NB4 (cell line): ENCODE results near the gene CUEDC1.

Experiments
- DNase-seq: peaks from one replicate; pipeline ENCODE4 v3.0.0; 2010; ENCODE audit warnings: low read depth
- H3K4me3 ChIP-seq: one replicate; pipeline ENCODE4 v1.5.1; 2011; ENCODE audit warnings: mild to moderate bottlenecking, low read depth, low read length, moderate library complexity
- CTCF ChIP-seq: IDR thresholded peaks from one replicate; pipeline ENCODE4 v1.5.1; 2012; ENCODE audit warnings: low read depth, low read length
- MAX ChIP-seq: IDR thresholded peaks from 2 replicates; pipeline ENCODE4 v1.6.1; 2011; ENCODE audit warnings: low read depth, low read length
- MYC ChIP-seq: IDR thresholded peaks from 2 replicates; pipeline ENCODE4 v1.6.1; 2011; ENCODE audit warnings: low read depth, low read length
- POLR2A ChIP-seq: IDR thresholded peaks from 2 replicates; pipeline ENCODE4 v1.6.1; 2011; ENCODE audit warnings: mild to moderate bottlenecking; ENCODE audit not compliant: insufficient read length; ENCODE audit errors: extremely low read depth

The CUEDC1 gene

DNA sequence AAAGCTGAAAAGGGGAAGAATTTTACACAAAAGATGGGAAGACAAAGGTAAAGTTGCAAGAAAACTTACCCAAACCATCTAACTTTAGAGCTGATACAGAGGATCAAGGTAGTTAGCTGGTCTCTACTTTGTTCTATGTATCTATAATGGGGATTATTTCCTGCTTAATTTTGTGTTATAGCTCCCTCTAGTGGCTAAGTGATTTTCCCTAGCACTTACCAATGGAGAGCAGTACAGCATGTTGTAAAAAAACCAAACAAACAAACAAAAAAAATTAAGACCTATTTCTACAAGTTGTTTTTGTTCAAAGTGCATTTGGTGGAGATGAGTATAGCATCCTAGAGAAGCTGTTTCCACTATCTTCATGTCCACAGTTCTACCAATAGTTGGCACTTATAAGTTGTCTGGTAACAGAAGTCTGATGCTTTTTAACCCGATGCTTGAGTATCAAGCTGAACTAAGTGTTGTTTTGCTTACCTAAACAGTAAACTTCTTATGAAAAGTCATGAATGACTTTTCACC is 44.3 kb upstream of the CUEDC1 start:
- TF ChIP-seq CTCF, result peak; percentile 68
- no peak for TF ChIP-seq MAX
- H3K4me3 ChIP-seq, result no peak overlapping the region
- DNase-seq, result peak; percentile 74

DNA sequence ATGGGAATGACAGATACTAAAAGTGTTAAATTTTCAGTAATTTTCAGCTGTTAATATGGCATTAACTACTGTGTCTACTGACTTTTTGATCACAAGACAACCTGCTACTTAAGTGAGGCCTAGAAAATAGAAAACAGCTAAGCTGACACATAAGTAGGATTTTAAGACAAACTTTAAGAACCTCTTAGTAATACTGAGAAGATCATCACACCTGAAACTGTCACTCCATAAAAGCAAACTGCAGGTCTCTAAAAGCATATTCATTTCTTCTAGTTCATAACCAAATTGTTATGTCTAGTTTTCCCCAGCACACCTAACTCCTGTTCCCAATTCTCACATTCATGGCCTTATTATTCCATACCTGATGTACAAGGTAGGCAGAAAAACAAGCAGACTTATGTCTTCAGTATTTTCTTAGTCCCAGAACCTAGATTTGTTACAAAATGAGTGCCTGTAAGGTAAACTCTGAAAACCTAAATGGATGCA is 43.8 kb upstream of the CUEDC1 start:
- TF ChIP-seq CTCF (no peak), POLR2A (no peak), MYC (no peak)
- no peak for DNase-seq
- H3K4me3 ChIP-seq, result no peak overlapping the region

- no peak overlapping the region for H3K4me3 ChIP-seq
- TF ChIP-seq CTCF (no peak), POLR2A (peak; percentile 18)
- peak; percentile 21 for DNase-seq
Observed at GRCh38 chr17:57997085-57997809, 42.0 kb upstream of the CUEDC1 start.

DNA sequence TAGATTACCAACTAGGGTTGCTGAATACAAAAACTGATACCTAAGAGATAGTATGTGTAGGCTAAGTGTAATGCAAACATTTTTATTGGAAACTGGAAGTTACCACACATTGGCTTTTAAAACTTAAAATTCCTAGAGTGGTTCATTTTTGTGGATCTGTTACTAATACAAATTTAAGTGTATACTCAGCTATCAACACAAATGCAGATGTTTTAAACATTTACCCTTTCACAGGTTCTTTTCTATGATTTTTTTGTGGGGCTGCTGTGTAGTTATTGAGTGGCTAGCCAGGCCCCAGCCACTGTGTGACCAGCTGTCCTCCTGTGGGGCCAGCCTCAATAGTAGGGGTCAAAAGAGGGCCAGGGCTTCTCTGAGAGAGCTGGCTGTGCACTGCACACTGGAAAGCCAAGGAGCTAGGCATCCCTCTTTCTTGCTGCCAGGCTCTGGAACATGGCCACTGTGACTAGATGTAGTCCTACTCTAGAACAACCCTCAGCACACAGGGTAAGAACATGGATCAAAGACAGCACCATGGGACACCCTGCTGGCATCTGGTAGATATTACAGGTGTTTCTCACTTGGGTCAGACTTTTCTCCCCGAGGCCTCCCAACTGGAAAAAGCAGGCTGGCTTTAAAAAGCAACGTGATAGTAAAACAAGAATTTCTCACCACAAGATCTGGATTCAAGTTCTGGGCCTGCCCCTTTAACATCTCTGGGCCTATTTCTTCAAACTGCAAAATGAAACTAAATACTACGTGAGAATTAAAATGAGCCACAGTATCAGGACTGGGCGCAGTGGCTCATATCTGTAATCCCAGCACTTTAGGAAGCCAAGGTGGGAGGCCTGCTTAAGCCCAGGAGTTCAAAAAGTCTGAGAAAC is 40.1 kb upstream of the CUEDC1 start:
- peak; percentile 83 for DNase-seq
- TF ChIP-seq MAX (peak; percentile 59; the same call in 1 of the 2 replicates), CTCF (peak; percentile 45), MYC (peak; percentile 20; the same call in 1 of the 2 replicates), POLR2A (peak; percentile 41)
- H3K4me3 ChIP-seq, result no peak overlapping the region

GRCh38 chr17:57994436-57994835 is 39.2 kb upstream of the CUEDC1 start:
- no peak for TF ChIP-seq MYC
- TF ChIP-seq CTCF, result no peak
- TF ChIP-seq MAX, result no peak
- no peak for TF ChIP-seq POLR2A
- no peak overlapping the region for H3K4me3 ChIP-seq
- DNase-seq, result no peak
